ENCODE measurements around the gene SLC13A2.

GRCh38 chr17:28498652-28499363, 25.4 kb downstream of the SLC13A2 start:
- no peak for TF ChIP-seq CTCF (IDR thresholded peaks at IDR 0.05 in 8 of 11, conservative IDR thresholded peaks at IDR 0.05 in 3 of 11)
- TF ChIP-seq POLR2A (IDR thresholded peaks at IDR 0.05) = no peak
- no peak for TF ChIP-seq POLR2AphosphoS5 (IDR thresholded peaks at IDR 0.05)

Data from spleen (tissue), 7 donors.